Cardiac fibroblast (primary cell): ENCODE measurements around the gene CTF1.
A peak's percentile ranks its signal among the peaks of the same experiment; 100 is the strongest.

ENCODE experiments used
- DNase-seq, 2 donors: peaks; one replicate each; pipeline versions ENCODE4 v3.0.0 to v3.0.0-alpha.2; 2010; ENCODE audit warnings: low read depth in 2 of 2
- H3K4me3 ChIP-seq, 2 donors: replicated peaks in 1 of 2; 1 replicate in 1 of 2; 2 replicates in 1 of 2; pipeline ENCODE4 v1.5.1; 2011; ENCODE audit warnings: low read depth in 2 of 2, low read length in 2 of 2, mild to moderate bottlenecking in 2 of 2, moderate library complexity in 1 of 2
- CTCF ChIP-seq: IDR thresholded peaks from one replicate; pipeline ENCODE4 v1.5.1; 2011; ENCODE audit warnings: low read depth, mild to moderate bottlenecking, low read length, inconsistent platforms

The CTF1 gene

GRCh38 chr16:30912794-30913412 is 16.5 kb downstream of the CTF1 start:
- TF ChIP-seq CTCF = no peak
- H3K4me3 ChIP-seq = no peak overlapping the region
- no peak for DNase-seq

- no peak for DNase-seq
- no peak overlapping the region for H3K4me3 ChIP-seq
- no peak for TF ChIP-seq CTCF
Measured at GRCh38 chr16:30914830-30915229, 18.4 kb downstream of the CTF1 start.

- no peak for TF ChIP-seq CTCF
- H3K4me3 ChIP-seq = no peak overlapping the region
- DNase-seq = no peak
Measured at GRCh38 chr16:30918614-30919013, 22.2 kb downstream of the CTF1 start.

GRCh38 chr16:30920891-30921290 is 24.5 kb downstream of the CTF1 start:
- H3K4me3 ChIP-seq = no peak overlapping the region
- no peak for TF ChIP-seq CTCF
- no peak for DNase-seq

GRCh38 chr16:30921459-30921747 is 25.0 kb downstream of the CTF1 start:
- peak overlapping the region; percentile 64 to 81 for H3K4me3 ChIP-seq
- TF ChIP-seq CTCF = no peak
- no peak for DNase-seq

- DNase-seq = peak; percentile 91 to 93
- peak; percentile 92 for TF ChIP-seq CTCF
- H3K4me3 ChIP-seq = peak overlapping the region; percentile 64 to 81
Measured at GRCh38 chr16:30921748-30922419, 25.5 kb downstream of the CTF1 start.

GRCh38 chr16:30922420-30922959 is 26.1 kb downstream of the CTF1 start:
- peak overlapping the region; percentile 73 to 81 for H3K4me3 ChIP-seq
- no peak for TF ChIP-seq CTCF
- peak; percentile 100 for DNase-seq
